B cell (primary cell): ENCODE data around the gene SKAP2. TPM values are rescaled to one million over a fixed set of nuclear protein-coding genes. Genes with fewer than 3 reads are reported as not detected.

Source experiments
- ATAC-seq: fragments of 200-7000 bp; cut with Tn5 transposase; one replicate; pipeline ENCODE4 v1.10.0; 2021; ENCODE audit warnings: low read depth, mild to moderate bottlenecking, moderate number of reproducible peaks, moderate library complexity
- CTCF ChIA-PET: fragments of 350-600 bp; sonication (Branson Sonifier 250); formaldehyde crosslinking; loops from one replicate; lab custom pipeline; 2021; ENCODE audit warnings: antibody characterized with exemption, inconsistent platforms; lab: Charles Lee
- POLR2A ChIA-PET: fragments of 350-600 bp; sonication (Branson Sonifier 250); formaldehyde crosslinking; loops from one replicate; lab custom pipeline; 2021; ENCODE audit warnings: antibody characterized with exemption; lab: Charles Lee
- DNase-seq: peaks from one replicate; pipeline ENCODE4 v3.0.0; 2013
- H2AFZ ChIP-seq: 2 replicates; pipeline ENCODE4 v1.6.1; 2012; ENCODE audit warnings: mild to moderate bottlenecking, low read depth, low read length; ENCODE audit not compliant: insufficient read depth, poor library complexity, severe bottlenecking
- H3K27ac ChIP-seq, 2 donors: 1 replicate in 1 of 2; 2 replicates in 1 of 2; pipeline ENCODE4 v1.5.1; 2012 to 2013; ENCODE audit warnings: low read length in 2 of 2, mild to moderate bottlenecking in 2 of 2, moderate library complexity in 1 of 2
- H3K27me3 ChIP-seq, 4 experiments: fragments of 200-600 bp in 1 of 4; sonication (generic) in 1 of 4; replicated peaks in 1 of 4; 1 replicate in 2 of 4; 2 replicates in 2 of 4; pipeline versions ENCODE4 v1.6.1 to v1.7.0; 2013 to 2016; ENCODE audit warnings: low read length in 3 of 4, mild to moderate bottlenecking in 2 of 4, mixed read lengths in 1 of 4, moderate library complexity in 1 of 4; ENCODE audit not compliant: insufficient read depth in 4 of 4, control insufficient read depth in 3 of 4; ENCODE audit errors: control extremely low read depth in 1 of 4
- H3K36me3 ChIP-seq, 2 experiments: replicated peaks in 1 of 2; 1 replicate in 1 of 2; 2 replicates in 1 of 2; pipeline versions ENCODE4 v1.6.1 to v1.7.1; 2013; ENCODE audit warnings: low read length in 1 of 2; ENCODE audit not compliant: insufficient read depth in 2 of 2, control insufficient read depth in 1 of 2; ENCODE audit errors: control extremely low read depth in 1 of 2, extremely low read depth in 1 of 2
- H3K4me1 ChIP-seq, 2 donors: fragments of 200-600 bp in 1 of 2; sonication (generic) in 1 of 2; 1 replicate in 1 of 2; 2 replicates in 1 of 2; pipeline versions ENCODE4 v1.5.1 to v1.6.1; 2013 to 2017; ENCODE audit warnings: low read length in 2 of 2; ENCODE audit not compliant: control insufficient read depth in 2 of 2, insufficient read depth in 2 of 2
- H3K4me2 ChIP-seq: replicated peaks from 2 replicates; pipeline ENCODE3; 2012; ENCODE audit warnings: mild to moderate bottlenecking, low read depth, low read length; ENCODE audit not compliant: poor library complexity, severe bottlenecking
- H3K4me3 ChIP-seq, 5 experiments: fragments of 200-600 bp in 1 of 5; sonication (generic) in 1 of 5; 1 replicate in 3 of 5; 2 replicates in 2 of 5; pipeline versions ENCODE4 v1.5.1 to v1.7.0; 2011 to 2016; ENCODE audit warnings: low read length in 4 of 5, mild to moderate bottlenecking in 4 of 5, low read depth in 2 of 5, control low read depth in 1 of 5, moderate library complexity in 1 of 5; ENCODE audit not compliant: insufficient read depth in 1 of 5; ENCODE audit errors: control extremely low read depth in 1 of 5, extremely low read depth in 1 of 5
- H3K79me2 ChIP-seq: fragments of 200-600 bp; sonication (generic); one replicate; pipeline ENCODE4 v1.6.0; 2016; ENCODE audit warnings: low read length; ENCODE audit not compliant: control insufficient read depth, insufficient read depth
- H3K9ac ChIP-seq: fragments of 200-600 bp; sonication (generic); 2 replicates; pipeline ENCODE4 v1.6.1; 2017; ENCODE audit warnings: mild to moderate bottlenecking, low read length, moderate library complexity
- H3K9me3 ChIP-seq, 3 donors: one replicate each; pipeline versions ENCODE4 v1.6.1 to v1.7.1; 2013; ENCODE audit warnings: low read length in 2 of 3; ENCODE audit not compliant: control insufficient read depth in 2 of 3, insufficient read depth in 1 of 3; ENCODE audit errors: control extremely low read depth in 1 of 3
- H4K20me1 ChIP-seq: 2 replicates; pipeline ENCODE4 v1.6.0; 2012; ENCODE audit warnings: mild to moderate bottlenecking, low read length; ENCODE audit not compliant: insufficient read depth, control insufficient read depth, poor library complexity, severe bottlenecking
- H3K27ac Mint-ChIP-seq: one replicate; pipeline ENCODE4 v1.8.0; 2021; ENCODE audit warnings: mixed read lengths
- H3K27me3 Mint-ChIP-seq: one replicate; pipeline ENCODE4 v1.8.0; 2021; ENCODE audit warnings: mixed read lengths
- H3K4me1 Mint-ChIP-seq: one replicate; pipeline ENCODE4 v1.8.0; 2021; ENCODE audit warnings: mixed read lengths
- H3K4me3 Mint-ChIP-seq: one replicate; pipeline ENCODE4 v1.8.0; 2021; ENCODE audit warnings: mixed read lengths
- H3K9me3 Mint-ChIP-seq: one replicate; pipeline ENCODE4 v1.8.0; 2022; ENCODE audit warnings: mixed read lengths; ENCODE audit not compliant: insufficient read depth
- EZH2 ChIP-seq: IDR thresholded peaks from 2 replicates; pipeline ENCODE4 v1.6.1; 2012; ENCODE audit warnings: borderline replicate concordance, low read depth, mild to moderate bottlenecking, moderate library complexity, low read length; ENCODE audit not compliant: insufficient read depth, poor library complexity, severe bottlenecking
- WGBS: methylation state at CpG from one replicate; pipeline ENCODE4 v1.1.5; 2013; ENCODE audit warnings: missing lambda C conversion rate; ENCODE audit not compliant: insufficient coverage; 5-methylcytosine and 5-hydroxymethylcytosine counted together
- intact Hi-C: fragments of 100-400 bp; cut with micrococcal nuclease; formaldehyde crosslinking; loops from one replicate; pipeline ENCODE4 v1.10.0; 2022
- polyA plus RNA-seq: library from polyadenylated mRNA; depleted of rRNA; stranded (reverse); fragments of >200 nt; gene quantifications from 2 replicates; pipeline ENCODE4 v1.2.3, GENCODE V29; 2012
- total RNA-seq, 2 donors: library from RNA; stranded (reverse); fragments of 120-200 nt in 1 of 2; gene quantifications; 1 replicate in 1 of 2; 2 replicates in 1 of 2; pipeline versions ENCODE4 v1.2.3 to v1.2.4, GENCODE V29; 2013 to 2022
- TF ChIP-seq, protein P1 (sequence below): fragments of 200-600 bp; IDR thresholded peaks from one replicate; pipeline ENCODE4 v1.8.0; 2022; ENCODE audit warnings: antibody characterized with exemption, mild to moderate bottlenecking

Gene SKAP2
- total and polyA plus RNA-seq, 2 donors (not counting 1 experiment from before 2014, with no cell fraction given) = 12.8 to 58.4 TPM

DNA sequence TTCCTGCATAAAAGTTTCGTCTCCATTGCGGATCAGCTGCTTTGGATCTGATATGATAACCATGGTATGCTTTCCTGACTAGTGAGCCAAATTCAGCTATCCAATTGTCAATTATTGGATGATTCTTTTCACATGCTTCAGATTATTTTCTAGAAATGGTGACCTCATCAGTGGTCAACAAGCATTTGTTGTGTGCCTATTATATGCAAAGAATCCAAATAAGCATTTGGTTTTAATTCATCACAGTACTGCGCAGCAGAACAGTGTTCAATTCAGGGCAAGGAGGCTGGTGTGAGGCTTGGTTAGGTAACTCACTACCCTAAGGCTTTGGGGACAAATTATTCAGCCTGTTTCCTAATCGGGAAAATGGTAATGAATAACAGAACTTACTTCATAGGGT lies 200.5 kb downstream of the SKAP2 start:
- no peak overlapping the region for H3K27ac ChIP-seq
- H4K20me1 ChIP-seq = no peaks in the 10 kb centered on the region
- H3K4me2 ChIP-seq = no peak overlapping the region
- ATAC-seq (no peak), DNase-seq (no peak)
- H3K36me3 ChIP-seq = peaks cover 2% of the 10 kb centered on the region in 2 experiments
- H3K9me3 Mint-ChIP-seq = no peaks in the 10 kb centered on the region
- H3K4me1 Mint-ChIP-seq = peaks cover 14% of the 10 kb centered on the region
- H3K27me3 Mint-ChIP-seq = no peaks in the 10 kb centered on the region
- ChIA-PET POLR2A (interaction anchor here (0.6 kb wide), 1 partner anchor 433 kb away, joined by 5 read pairs; no protein-coding TSS in a partner anchor), CTCF (interaction anchor here (0.7 to 5.9 kb wide), 4 partner anchors 170 to 788 kb away, joined by 3 to 165 read pairs (median 19); no protein-coding TSS in a partner anchor)
- TF ChIP-seq EZH2 = no peak
- TF ChIP-seq, protein P1, sequence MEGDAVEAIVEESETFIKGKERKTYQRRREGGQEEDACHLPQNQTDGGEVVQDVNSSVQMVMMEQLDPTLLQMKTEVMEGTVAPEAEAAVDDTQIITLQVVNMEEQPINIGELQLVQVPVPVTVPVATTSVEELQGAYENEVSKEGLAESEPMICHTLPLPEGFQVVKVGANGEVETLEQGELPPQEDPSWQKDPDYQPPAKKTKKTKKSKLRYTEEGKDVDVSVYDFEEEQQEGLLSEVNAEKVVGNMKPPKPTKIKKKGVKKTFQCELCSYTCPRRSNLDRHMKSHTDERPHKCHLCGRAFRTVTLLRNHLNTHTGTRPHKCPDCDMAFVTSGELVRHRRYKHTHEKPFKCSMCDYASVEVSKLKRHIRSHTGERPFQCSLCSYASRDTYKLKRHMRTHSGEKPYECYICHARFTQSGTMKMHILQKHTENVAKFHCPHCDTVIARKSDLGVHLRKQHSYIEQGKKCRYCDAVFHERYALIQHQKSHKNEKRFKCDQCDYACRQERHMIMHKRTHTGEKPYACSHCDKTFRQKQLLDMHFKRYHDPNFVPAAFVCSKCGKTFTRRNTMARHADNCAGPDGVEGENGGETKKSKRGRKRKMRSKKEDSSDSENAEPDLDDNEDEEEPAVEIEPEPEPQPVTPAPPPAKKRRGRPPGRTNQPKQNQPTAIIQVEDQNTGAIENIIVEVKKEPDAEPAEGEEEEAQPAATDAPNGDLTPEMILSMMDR = no peak
- 100% methylated on average over 2 of the region's 4 CpGs for WGBS
- H3K9ac ChIP-seq = no peak overlapping the region
- H2AFZ ChIP-seq = no peak overlapping the region
- no peaks in the 10 kb centered on the region for H3K27me3 ChIP-seq
- intact Hi-C loops = no loop called here
- no peaks in the 10 kb centered on the region for H3K79me2 ChIP-seq
- no peak overlapping the region for H3K4me3 ChIP-seq
- H3K27ac Mint-ChIP-seq = no peak overlapping the region
- no peaks in the 10 kb centered on the region for H3K9me3 ChIP-seq
- H3K4me3 Mint-ChIP-seq = no peak overlapping the region
- peaks cover 0 to 6% of the 10 kb centered on the region in 2 donors for H3K4me1 ChIP-seq

DNA sequence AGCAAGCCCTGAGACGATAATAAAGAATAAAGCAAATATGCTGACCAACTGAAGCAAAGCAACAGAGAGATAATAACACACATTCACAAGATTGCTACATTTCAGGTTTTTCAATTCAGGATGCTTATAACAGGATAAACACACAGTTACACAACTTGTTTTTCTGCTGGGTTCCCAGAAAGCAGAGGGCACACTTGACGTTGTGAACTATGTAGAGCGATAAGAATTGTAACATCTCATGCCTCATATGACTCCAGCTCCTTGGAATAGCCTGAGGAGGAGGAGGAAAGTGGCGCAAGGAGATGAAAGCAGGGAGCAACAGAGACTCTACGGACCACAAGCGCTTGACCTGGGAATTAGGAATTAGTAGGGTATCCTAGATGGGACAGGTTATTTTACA lies 201.7 kb downstream of the SKAP2 start:
- Histone ChIP-seq H3K27ac (no peak overlapping the region), H3K9me3 (no peaks in the 10 kb centered on the region), H3K79me2 (no peaks in the 10 kb centered on the region), H4K20me1 (no peaks in the 10 kb centered on the region), H2AFZ (no peak overlapping the region), H3K4me3 (no peak overlapping the region), H3K36me3 (no peaks in the 10 kb centered on the region), H3K27me3 (no peaks in the 10 kb centered on the region), H3K9ac (no peak overlapping the region), H3K4me2 (no peak overlapping the region), H3K4me1 (peaks cover 0 to 6% of the 10 kb centered on the region in 2 donors)
- intact Hi-C loops = no loop called here
- ChIA-PET POLR2A (no interaction called here), CTCF (interaction anchor here (1.5 kb wide), 1 partner anchor 293 kb away, joined by 6 read pairs; no protein-coding TSS in a partner anchor)
- Mint-ChIP-seq H3K27ac (no peak overlapping the region), H3K9me3 (no peaks in the 10 kb centered on the region), H3K27me3 (no peaks in the 10 kb centered on the region), H3K4me3 (no peak overlapping the region), H3K4me1 (peaks cover 14% of the 10 kb centered on the region)
- TF ChIP-seq, protein P1 = no peak
- TF ChIP-seq EZH2 = no peak
- 100% methylated on average over 2 of the region's 6 CpGs for WGBS
- no peak for ATAC-seq
- no peak for DNase-seq
